HEK293 (cell line): ENCODE results near the gene S100G.

ENCODE experiments used
- CTCF ChIA-PET: fragments of 350-600 bp; formaldehyde crosslinking; extraction: SDS; loops from one replicate; lab custom pipeline; 2021; ENCODE audit warnings: antibody characterized with exemption; lab: Yijun Ruan, JAX
- POLR2A ChIA-PET: fragments of 300-600 bp; formaldehyde crosslinking; extraction: SDS; loops from one replicate; lab custom pipeline; 2020; ENCODE audit warnings: antibody characterized with exemption, inconsistent platforms; lab: Yijun Ruan, JAX
- H3K27ac ChIP-seq: fragments of 200-500 bp; sonication (Bioruptor generic); 2 replicates; pipeline ENCODE4 v1.5.1; 2014; ENCODE audit warnings: low read depth, low read length, control low read depth, inconsistent platforms; ENCODE audit errors: extremely low read depth
- H3K36me3 ChIP-seq, 2 experiments: fragments of 200-500 bp in 1 of 2; sonication (Bioruptor generic) in 1 of 2; 1 replicate in 1 of 2; 2 replicates in 1 of 2; pipeline ENCODE4 v1.5.1; 2014 to 2017; ENCODE audit warnings: inconsistent platforms in 2 of 2, low read length in 2 of 2; ENCODE audit not compliant: control insufficient read depth in 2 of 2, insufficient read depth in 1 of 2
- H3K4me1 ChIP-seq: fragments of 200-500 bp; sonication (Bioruptor generic); 2 replicates; pipeline ENCODE4 v1.5.1; 2014; ENCODE audit warnings: mild to moderate bottlenecking, low read length, inconsistent platforms; ENCODE audit not compliant: control insufficient read depth, insufficient read depth
- H3K4me3 ChIP-seq: 2 replicates; pipeline ENCODE4 v1.5.1; 2011; ENCODE audit warnings: low read depth, mild to moderate bottlenecking, control low read depth, low read length, moderate library complexity
- H3K9me3 ChIP-seq: fragments of 200-500 bp; sonication (Bioruptor generic); 2 replicates; pipeline ENCODE4 v1.5.1; 2014; ENCODE audit warnings: low read depth, low read length, inconsistent platforms; ENCODE audit not compliant: control insufficient read depth, insufficient read depth
- EGR2 ChIP-seq: fragments of 450-650 bp; formaldehyde crosslinking; IDR thresholded peaks from 2 replicates; pipeline ENCODE4 v1.5.1; 2016; ENCODE audit warnings: low read depth, missing biosample characterization, missing genetic modification characterization
- GLI2 ChIP-seq: fragments of 450-650 bp; formaldehyde crosslinking; IDR thresholded peaks from 2 replicates; pipeline ENCODE4; 2017; ENCODE audit warnings: missing biosample characterization, missing genetic modification characterization, low read depth, borderline replicate concordance
- HOXC10 ChIP-seq: sonication (generic); formaldehyde crosslinking; IDR thresholded peaks from 2 replicates; pipeline ENCODE4 v1.8.1; 2023; ENCODE audit warnings: mild to moderate bottlenecking, missing genetic modification reagents
- KLF8 ChIP-seq: fragments of 450-650 bp; formaldehyde crosslinking; IDR thresholded peaks from 2 replicates; pipeline ENCODE4 v1.5.1; 2016; ENCODE audit warnings: missing biosample characterization, missing genetic modification characterization
- PRDM4 ChIP-seq: fragments of 450-650 bp; formaldehyde crosslinking; IDR thresholded peaks from 2 replicates; pipeline ENCODE4 v1.5.1; 2017; ENCODE audit warnings: missing biosample characterization, missing genetic modification characterization
- PRDM6 ChIP-seq: fragments of 450-650 bp; formaldehyde crosslinking; IDR thresholded peaks from 2 replicates; pipeline ENCODE4 v1.5.1; 2017; ENCODE audit warnings: missing biosample characterization, missing genetic modification characterization
- YY2 ChIP-seq: fragments of 450-650 bp; formaldehyde crosslinking; IDR thresholded peaks from 2 replicates; pipeline ENCODE4 v1.5.1; 2016; ENCODE audit warnings: missing biosample characterization, missing genetic modification characterization
- ZBTB11 ChIP-seq: fragments of 450-650 bp; formaldehyde crosslinking; conservative IDR thresholded peaks from 2 replicates; pipeline ENCODE4 v1.5.1; 2016; ENCODE audit warnings: low read depth, missing biosample characterization, missing genetic modification characterization
- ZBTB49 ChIP-seq: fragments of 450-650 bp; formaldehyde crosslinking; IDR thresholded peaks from 2 replicates; pipeline ENCODE4 v1.5.1; 2016; ENCODE audit warnings: missing biosample characterization, missing genetic modification characterization, low read depth
- ZNF274 ChIP-seq, 2 experiments: fragments of 200-500 bp in 1 of 2; fragments of 450-650 bp in 1 of 2; sonication (Bioruptor generic) in 1 of 2; formaldehyde crosslinking in 1 of 2; IDR thresholded peaks; 2 replicates each; pipeline versions ENCODE4 v1.5.1 to v1.6.1; 2014 to 2016; ENCODE audit warnings: borderline replicate concordance in 1 of 2, inconsistent platforms in 1 of 2, low read length in 1 of 2, missing biosample characterization in 1 of 2, missing genetic modification characterization in 1 of 2
- ZNF324 ChIP-seq: fragments of 450-650 bp; formaldehyde crosslinking; IDR thresholded peaks from 2 replicates; pipeline ENCODE4 v1.5.1; 2016; ENCODE audit warnings: missing biosample characterization, missing genetic modification characterization
- ZNF529 ChIP-seq: fragments of 450-650 bp; formaldehyde crosslinking; IDR thresholded peaks from 2 replicates; pipeline ENCODE4 v1.5.1; 2017; ENCODE audit warnings: missing genetic modification characterization, missing biosample characterization; ENCODE audit not compliant: insufficient replicate concordance
- ZNF660 ChIP-seq: fragments of 450-650 bp; IDR thresholded peaks from 2 replicates; pipeline ENCODE4 v1.5.1; 2018; ENCODE audit warnings: missing biosample characterization, mild to moderate bottlenecking, missing genetic modification characterization
- ZNF777 ChIP-seq: fragments of 450-650 bp; formaldehyde crosslinking; IDR thresholded peaks from 2 replicates; pipeline ENCODE4 v1.5.1; 2017; ENCODE audit warnings: missing biosample characterization, missing genetic modification characterization, borderline replicate concordance

Gene S100G

GRCh38 chrX:16653424-16653823, 3.5 kb downstream of the S100G start:
- Histone ChIP-seq H3K4me3 (no peak overlapping the region), H3K4me1 (no peaks in the 10 kb centered on the region), H3K9me3 (no peaks in the 10 kb centered on the region), H3K27ac (no peak overlapping the region), H3K36me3 (no peaks in the 10 kb centered on the region)
- TF ChIP-seq GLI2 (tag by site-specific recombination) (no peak), ZNF660 (tag by site-specific recombination) (no peak), ZBTB11 (tag by site-specific recombination) (no peak), PRDM4 (tag by site-specific recombination) (no peak), ZNF777 (no peak)
- POLR2A ChIA-PET: no interaction called here
- CTCF ChIA-PET: no interaction called here

GRCh38 chrX:16654093-16654492, 4.1 kb downstream of the S100G start:
- Histone ChIP-seq H3K27ac (no peak overlapping the region), H3K36me3 (no peaks in the 10 kb centered on the region), H3K4me1 (no peaks in the 10 kb centered on the region), H3K4me3 (no peak overlapping the region), H3K9me3 (no peaks in the 10 kb centered on the region)
- ChIA-PET CTCF (no interaction called here), POLR2A (no interaction called here)
- no peak for TF ChIP-seq EGR2
- no peak for TF ChIP-seq HOXC10 (CRISPR knock-in tag)
- TF ChIP-seq KLF8: no peak
- TF ChIP-seq ZNF324 (tag by site-specific recombination): no peak
- TF ChIP-seq ZNF529 (tag by site-specific recombination): no peak
- TF ChIP-seq ZBTB49: no peak
- no peak for TF ChIP-seq PRDM6
- TF ChIP-seq ZNF274 (IDR thresholded peaks at IDR 0.05; ENCODE audit: low read length): no peak
- TF ChIP-seq ZNF274 (tag by site-specific recombination; IDR thresholded peaks at IDR 0.05; ENCODE audit: borderline replicate concordance): no peak
- no peak for TF ChIP-seq YY2 (tag by site-specific recombination)
